NCI-H146 treated with DMSO at 0.1 percent for 48 hours (cell line): ENCODE measurements around the gene EMC1.
"Not testable (repeated sequence)": the region's sequence is repeated elsewhere in the genome, so short reads cannot be mapped to it uniquely, and the experiment has no call there.

Source experiments
- DNase-seq: peaks from one replicate; lab custom pipeline; 2025; ENCODE audit not compliant: unreplicated experiment; lab: John Stamatoyannopoulos, UW

The EMC1 gene

DNA sequence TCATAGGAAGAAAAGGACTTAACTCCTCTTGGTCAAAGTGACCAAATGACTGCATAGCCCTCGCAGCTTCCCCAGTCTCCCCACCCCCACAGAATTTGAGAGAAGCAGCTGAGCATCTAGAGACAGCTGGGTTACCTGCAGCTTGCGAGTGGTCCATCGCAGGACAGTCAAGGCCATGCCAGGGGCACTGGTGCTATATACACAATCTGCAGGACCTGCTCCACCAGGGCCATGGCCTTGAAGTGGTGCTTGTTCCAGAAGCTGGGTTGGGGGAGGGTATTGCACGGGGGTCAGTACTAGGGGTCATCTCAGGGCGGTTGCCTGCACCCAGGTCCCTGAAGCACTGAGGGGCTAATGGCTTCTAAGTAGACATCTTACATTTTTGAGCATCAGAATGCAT, 10.7 kb upstream of the EMC1 start:
- no peak for DNase-seq

DNA sequence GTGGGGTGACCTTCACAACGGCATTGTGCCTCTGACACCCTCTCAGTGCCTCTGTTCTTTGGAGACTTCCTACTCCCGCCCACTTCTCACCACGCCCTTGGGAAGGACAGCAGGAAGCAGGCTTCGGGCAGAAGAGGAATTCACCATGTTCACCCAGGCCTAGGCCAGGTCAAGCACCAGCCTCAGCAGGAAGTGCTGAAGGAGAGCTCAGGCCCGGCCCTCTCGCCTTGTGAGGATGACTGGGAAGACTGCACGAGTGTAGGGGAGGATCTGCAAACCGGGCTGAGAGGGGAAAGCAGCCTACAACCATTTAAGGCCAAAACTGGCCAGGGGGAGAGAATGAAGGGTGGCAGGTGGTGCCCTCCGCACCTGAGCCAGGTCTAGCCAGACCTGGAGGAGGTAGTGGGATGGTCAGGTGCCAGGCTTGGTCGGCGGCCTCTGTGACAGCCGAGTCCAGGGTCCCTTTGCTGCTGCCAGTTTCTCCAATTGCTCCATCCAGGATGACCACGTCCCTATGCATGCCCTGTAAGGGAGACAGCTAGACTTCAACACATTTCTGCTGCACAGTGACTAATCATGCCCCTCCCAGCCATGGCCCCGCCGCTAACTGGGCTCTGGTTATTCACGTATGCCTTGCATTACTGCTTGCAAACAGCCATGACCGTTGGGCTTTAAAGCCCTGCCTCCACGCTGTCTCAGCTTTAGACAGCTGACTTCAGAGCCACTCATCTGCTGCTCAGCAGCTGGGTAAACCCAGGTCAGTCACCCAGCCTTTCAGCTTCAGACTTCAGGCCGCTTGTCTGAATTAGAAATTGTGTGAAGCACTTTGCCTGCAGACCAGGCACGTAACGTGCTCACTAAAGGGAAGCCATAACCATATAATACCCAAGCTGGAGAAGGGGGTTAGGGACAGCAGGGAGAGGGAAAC, 9.2 kb upstream of the EMC1 start:
- no peak for DNase-seq

- DNase-seq = no peak
These were observed 7.0 kb upstream of the EMC1 start for GRCh38 chr1:19258353-19258752.

DNA sequence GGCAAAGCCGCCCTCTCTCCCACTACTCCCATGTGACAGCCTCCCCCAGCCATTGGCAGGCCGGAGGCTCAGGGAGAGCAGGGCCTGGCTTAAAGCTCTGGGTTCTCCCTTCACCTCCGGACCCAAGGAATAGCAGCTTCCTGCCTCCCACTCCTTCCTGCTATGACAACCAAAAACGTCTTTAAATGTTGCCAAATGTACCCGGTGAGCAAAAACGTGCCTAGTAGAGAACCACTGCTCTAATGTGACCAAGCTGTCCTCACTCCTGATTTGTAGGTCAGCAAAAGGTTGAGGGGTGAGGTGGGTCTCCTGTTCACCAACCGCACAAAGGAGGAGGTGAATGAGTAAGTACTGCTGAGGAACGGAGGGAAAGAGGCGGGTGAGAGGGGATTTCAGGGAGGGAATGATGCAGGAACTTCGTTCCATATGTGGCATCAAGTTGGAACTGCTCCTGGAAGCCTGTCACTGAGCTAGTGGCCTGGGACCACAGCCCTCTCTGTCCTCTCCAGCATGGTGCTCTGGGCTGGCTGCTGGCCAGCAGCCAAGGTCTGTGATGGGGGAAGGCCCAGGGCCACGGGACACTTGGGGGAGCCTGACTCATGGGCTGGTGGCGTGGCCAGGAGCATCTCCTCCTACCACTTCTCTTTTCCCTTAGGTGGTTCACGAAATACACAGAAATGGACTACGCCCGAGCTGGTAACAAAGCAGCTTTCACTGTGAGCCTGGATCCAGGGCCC, 6.0 kb upstream of the EMC1 start:
- no peak for DNase-seq

GRCh38 chr1:19256301-19256700, 5.0 kb upstream of the EMC1 start:
- DNase-seq = not testable (repeated sequence)

- no peak for DNase-seq
These were observed 4.0 kb upstream of the EMC1 start for GRCh38 chr1:19255288-19255687.

- DNase-seq = no peak
These were observed 3.1 kb upstream of the EMC1 start for GRCh38 chr1:19254416-19254815.

DNA sequence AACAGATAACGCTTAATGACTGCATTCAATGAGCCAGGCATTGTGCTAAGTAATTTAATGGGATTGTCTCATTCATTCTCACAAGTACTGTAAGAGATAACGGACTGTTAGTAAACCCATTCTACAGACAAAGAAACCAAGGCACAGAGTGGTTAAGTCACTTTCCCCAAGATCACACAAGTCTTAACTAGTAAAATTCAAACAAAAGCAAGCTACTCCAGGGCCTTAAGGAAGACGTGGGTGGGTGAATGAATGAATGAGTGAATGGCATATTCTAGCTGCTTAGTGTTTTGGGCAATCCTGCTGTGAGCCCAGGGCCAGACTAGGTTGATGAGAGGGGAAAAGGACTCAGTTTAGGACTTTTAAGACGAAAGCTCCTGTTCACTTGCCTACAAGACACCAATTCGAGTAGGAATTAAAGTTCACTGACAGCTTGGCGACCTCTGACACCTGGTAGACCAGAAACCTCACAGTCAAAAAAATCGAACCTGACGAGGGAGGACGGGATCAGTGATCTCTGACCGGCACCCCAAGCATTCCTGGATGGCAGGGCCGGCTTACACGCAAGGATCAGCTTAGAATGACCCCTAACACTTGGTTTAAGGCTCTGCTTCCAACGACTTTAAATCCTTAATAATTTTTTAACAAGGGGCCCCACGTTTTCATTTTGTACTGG, 557 bp downstream of the EMC1 start:
- DNase-seq = no peak

DNA sequence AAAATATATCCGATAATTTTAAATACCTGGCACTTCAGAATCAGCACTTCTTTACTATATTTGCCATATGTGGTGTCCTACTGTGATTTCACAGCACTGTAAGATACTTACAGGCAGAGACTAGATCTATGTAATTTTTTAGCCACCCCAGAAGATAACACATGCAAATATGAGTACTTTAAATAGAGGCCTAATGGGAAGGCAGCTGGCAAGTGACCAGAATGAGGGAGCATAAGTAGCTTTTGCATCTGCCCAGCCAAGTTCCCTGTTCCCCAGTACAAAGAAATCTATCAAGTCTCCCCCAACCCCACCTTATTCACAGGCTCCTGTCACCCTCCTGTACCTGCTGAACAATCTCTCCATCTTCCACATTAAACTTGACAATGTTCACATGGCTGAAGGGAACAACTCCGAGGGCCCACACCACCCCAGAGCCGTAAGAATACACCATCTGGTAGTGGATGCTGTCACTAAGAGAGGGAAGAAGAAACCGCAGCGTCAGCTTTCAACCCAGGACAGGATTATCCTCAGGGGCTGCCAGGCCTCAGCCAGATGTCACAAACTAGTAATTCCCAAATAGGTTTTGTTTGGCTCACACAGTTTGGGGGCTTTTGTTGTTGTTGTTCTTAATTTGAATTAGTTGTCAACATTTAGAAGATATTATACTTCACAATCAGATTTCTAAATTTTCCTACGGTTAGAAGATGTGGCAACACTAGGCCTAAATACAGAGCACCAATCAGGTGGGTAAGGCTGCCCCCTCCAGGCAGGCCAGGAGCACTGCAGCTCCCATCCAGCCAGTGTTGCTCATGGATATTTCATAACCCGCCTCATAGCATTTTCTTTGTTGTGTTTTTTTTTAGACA, 10.4 kb downstream of the EMC1 start:
- no peak for DNase-seq

GRCh38 chr1:19239876-19240275, 11.4 kb downstream of the EMC1 start:
- DNase-seq = no peak

- DNase-seq = no peak
These were observed 17.1 kb downstream of the EMC1 start for GRCh38 chr1:19234224-19234623.

DNA sequence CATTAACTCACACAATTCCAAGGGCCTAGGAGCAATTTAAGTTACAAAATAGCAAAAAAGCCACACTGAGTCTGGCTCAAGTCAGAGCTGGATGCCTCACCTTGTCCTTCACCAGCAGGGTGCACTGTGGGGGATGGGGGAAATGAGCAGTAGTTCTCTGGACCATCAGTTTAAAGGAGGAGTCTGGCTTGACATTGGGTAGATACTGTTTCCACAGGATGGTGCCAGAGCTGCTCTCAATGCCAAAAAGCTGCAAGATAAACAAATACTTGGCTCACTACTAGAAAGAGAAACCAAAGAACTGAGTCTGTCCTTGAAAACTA, 18.8 kb downstream of the EMC1 start:
- no peak for DNase-seq

GRCh38 chr1:19231736-19232523, 19.4 kb downstream of the EMC1 start:
- not testable (repeated sequence) for DNase-seq

DNA sequence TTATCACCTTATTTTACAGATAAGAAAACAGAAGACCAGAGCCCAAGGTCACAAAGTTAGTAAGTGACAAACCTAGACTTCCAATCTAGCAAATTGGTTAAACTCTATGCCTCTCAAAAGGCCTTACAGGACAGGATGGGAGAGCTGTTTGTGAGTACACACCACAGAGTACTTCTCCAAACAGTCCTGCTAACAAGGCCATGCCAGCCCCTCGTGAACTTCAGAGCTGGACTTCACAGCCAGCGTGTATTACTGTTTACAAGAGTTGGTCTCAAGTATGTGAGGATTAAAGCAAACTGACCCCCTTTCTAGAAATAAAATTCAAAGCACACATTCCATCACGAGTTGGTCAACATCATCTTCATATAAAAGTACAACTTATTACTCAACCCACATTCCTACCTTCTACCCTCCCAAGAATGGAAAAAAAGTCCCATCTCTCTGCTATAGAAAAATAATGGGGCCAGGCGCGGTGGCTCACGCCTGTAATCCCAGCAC, 21.4 kb downstream of the EMC1 start:
- DNase-seq = no peak

DNA sequence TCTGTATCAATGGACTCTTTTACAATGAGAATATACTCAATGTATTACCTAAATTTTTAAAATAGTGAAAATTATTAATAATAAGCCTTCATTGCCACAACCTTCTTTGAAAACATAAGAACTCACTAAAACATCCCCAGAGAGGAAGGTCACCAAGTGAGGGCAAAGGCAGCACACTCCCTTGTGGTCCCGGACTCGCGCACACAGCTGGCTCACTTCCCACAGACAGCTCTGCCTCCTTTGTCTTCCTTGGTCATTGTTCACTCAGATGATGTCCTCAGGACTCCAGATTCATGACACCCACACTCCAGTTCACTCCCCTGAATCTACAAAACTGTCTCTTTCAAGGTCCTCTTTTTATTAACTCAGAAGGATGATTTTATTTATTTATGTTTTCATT, 22.1 kb downstream of the EMC1 start:
- DNase-seq = no peak

DNA sequence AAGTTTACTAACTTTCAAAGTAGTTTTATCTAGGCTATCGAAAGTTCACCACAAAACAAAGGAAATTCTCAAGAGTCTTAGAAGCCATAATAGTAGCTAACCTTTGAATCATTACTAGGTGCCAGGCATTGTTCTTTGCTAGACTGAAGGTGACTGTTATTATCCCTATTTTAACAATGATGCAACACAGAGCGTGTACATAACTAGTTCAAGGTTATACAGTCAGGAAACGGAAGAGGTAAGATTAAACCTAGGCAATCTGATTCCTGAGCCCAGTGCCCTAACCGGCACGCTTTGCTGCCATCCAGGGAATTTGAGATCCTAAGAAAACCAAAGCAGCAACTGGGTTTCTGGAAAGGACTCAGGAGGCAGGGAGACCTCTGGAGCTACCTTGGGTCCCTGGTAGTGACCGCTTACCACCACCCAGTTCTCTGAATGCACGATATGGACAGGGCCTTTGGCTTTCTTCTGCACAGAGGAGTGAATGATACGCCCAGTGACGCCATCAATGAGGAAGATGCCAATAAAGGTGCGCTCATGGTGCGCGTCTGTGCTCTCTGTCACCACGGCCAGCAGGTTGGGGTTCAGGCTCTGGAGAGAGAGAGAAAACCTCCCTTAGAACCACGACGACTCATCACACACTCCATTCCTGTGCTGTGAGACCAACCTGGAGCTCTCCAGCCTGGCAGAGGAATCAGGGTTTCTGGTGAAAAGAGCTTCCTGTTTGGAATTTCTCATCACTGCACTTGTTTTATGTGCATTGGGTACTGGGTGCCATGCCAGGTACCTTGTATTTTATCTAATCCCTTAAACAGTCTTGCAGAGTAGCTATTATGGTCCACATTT, 28.1 kb downstream of the EMC1 start:
- no peak for DNase-seq

- DNase-seq = no peak
These were observed 28.8 kb downstream of the EMC1 start for GRCh38 chr1:19222573-19222972.

GRCh38 chr1:19220991-19221390, 30.3 kb downstream of the EMC1 start:
- DNase-seq = no peak
